Fibroblast of the conjunctiva (primary cell): ENCODE data around the gene NFIB.

Source experiments
- DNase-seq: peaks from one replicate; pipeline ENCODE4 v3.0.0-alpha.2; 2010; ENCODE audit warnings: low read depth

NFIB gene

GRCh38 chr9:14104496-14104895 lies 209.4 kb downstream of the NFIB start:
- no peak for DNase-seq

GRCh38 chr9:14103115-14103514 lies 210.8 kb downstream of the NFIB start:
- DNase-seq = no peak

DNA sequence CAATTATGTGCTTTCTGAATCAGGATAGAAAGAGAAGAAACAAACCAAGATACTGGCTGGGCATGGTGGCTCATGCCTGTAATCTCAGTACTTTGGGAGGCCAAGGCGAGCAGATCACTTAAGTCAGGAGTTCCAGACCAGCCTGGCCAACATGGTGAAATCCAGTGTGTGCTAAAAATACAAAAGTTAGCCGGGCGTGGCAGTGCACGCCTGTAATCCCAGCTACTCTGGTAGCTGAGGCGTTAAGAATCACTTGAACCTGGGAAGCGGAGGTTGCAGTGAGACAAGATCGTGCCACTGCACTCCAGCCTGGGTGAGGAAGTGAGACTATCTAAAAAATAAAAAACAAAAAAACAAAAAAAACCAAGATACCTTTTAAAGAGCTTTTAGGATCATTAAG lies 214.2 kb downstream of the NFIB start:
- DNase-seq = no peak

DNA sequence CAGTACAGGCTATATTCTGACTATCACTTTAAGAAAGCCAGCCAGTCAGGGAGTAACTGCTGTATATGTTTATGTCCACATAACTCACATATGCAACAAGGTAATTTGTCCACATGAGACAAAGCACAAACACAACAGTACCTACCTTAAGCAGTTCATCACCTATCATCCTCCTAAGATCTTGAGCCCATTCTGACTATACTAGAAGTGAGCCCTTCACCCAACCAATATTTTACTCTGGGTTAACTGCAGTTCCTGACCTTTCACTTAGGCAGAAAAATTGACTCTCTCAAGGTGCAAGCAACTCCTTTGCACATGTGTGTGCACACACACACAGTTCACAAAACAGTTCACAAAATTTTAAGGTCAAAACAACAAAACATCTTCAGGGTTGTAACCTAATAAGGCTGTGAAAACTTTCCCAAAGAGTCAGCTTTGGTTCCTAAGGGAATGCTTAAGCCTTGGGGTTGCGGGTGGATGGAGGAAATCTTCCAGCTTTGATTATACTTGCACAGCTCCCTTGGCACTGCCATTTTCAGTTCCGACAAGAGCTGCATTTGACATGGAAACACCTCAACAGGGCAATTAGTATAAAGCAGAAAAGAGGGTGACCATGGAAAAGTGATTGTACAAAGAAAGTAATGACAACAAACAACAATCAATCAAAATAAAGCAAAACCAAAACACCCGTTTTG lies 215.3 kb downstream of the NFIB start:
- DNase-seq = no peak

DNA sequence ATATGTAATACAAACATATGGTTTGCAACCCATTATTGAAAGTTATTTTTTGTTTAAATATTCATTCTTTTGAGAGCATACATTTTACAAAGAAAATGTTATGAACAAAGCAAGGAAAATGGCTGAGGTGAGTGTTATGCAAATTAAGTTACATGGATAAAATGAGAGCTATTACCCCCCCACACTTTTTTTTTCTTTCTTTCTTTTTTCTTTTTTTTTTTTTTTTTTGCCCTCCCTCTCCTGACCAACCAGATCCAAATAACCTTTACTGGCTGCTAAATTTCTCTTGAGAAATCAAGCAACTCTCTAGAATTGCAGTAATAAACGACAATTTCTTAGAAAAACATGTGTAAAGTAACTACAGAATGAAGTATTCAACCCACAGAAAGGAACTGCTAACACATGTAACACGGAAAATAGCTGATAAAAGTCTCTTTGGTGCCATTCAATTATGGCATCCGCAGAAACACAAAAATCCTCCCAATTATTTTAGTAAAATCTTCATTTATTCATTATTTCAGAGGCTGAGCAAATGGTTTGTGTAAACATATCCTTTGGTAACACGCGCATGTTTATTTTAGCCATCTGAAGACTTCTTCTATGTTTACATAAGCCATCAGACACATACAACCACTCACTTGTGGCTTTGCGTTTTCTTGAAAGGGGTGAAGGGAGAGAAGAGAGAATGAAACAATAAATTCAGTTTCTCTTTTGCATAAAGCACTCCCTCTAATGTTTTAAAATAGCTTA lies 216.1 kb downstream of the NFIB start:
- DNase-seq = no peak

DNA sequence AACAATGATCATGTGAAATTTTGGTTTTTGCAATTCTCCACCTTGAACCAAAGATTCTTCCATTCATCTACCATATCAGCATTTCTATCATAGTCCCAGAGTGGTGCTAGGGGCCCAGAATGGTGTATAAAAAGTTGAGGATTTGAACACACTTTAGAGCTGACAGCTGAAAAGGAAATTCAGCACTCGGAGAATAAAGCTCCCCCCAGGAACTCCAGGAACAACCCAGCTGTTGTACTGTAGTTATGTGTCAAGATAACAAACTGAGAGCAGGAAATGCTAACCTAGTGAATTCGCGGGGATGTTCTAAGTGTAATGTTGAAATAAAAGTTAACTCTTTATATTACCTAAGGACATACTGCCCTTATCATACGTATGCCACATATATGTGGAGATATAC lies 216.7 kb downstream of the NFIB start:
- no peak for DNase-seq

DNA sequence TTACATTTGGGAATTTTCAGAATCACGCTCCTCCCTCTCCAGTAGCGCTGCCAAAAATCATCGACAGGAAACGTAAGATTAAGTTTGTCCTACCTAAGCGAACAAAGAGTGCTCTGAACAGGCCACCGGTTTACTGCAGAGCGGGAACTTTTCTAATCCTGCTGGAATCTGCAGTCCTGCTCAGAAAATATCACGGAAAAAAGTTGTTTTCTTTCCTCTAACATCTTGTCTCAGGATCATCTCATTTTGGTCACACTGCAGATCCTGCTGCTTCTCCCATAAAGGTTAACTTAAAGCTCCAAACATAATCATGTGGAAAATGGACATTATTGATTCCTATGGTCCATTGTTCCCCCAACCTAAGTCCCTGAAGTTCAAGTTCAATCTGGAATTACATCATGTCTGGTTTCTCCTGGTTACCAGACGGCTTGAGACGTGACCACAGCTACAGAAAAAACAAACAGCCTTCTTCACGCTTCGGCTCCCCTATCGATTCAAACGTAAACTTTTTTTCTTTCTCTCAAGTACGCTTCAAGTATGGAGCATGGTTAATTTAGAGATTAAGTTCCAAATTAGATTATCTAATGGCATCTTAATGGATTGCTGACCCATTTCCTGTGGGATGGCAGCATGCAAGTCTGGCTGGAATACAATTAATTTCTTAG lies 217.6 kb downstream of the NFIB start:
- peak; percentile 57 for DNase-seq

- DNase-seq = no peak
These were observed 218.7 kb downstream of the NFIB start for GRCh38 chr9:14095277-14095676.

DNA sequence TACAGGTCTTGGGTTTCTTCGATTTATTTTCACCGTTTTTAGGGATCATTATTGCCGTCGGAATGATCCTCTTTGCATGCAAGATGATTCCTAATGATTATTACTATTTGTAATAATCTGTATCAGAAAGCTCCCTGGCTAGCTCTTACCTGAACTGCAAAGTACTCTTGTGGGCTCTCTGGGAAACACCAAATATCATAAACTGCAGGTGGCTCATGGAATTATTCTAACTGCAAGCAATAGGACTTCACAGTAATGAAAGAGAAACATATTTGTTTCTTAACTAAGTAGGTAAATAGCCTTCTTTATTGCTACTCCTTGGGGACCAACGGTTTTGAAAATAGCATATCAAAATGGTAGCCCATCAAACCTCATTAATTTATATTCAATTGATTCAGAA lies 219.4 kb downstream of the NFIB start:
- DNase-seq = no peak

GRCh38 chr9:14092344-14092743 lies 221.6 kb downstream of the NFIB start:
- no peak for DNase-seq

- peak; percentile 50 for DNase-seq
These were observed 224.7 kb downstream of the NFIB start for GRCh38 chr9:14089051-14089803.

- no peak for DNase-seq
These were observed 226.4 kb downstream of the NFIB start for GRCh38 chr9:14087576-14087975.

DNA sequence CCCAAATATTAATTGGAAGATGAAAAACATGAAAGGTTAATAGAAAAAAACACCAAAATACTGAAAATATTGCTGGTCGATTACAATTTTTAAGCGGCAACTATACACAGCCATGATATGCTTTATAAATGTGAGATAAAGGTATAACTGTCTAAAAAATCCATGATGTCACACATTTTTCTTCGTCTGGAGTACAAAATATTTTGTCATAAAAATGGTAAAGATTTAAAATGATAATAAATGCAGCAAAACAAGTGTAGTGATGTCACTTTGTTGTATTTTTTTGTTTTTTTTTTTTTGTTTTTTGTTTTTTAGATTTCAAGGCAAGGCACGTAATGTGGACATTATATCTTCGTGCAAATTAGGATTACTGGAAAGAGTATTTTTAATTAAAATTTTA lies 227.4 kb downstream of the NFIB start:
- DNase-seq = no peak

DNA sequence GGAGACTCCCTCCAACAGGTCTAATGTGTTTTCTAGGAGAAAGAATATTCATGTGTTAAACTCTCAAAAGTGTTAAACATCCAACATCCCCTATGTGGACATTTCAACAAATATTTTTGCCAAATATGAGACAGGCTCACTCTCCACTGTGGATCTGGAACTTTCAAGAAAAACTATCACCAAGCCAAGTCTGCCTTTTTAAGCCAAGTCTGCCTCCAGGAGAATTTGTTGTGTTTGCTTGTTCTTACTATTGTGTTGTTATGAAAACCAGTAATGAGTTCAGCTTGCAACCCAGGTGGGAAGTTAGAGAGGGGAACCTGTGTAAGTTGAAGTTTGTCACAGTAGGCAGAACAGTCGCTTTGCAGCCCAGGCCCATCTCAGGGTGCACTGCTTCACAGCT lies 228.1 kb downstream of the NFIB start:
- DNase-seq = no peak

GRCh38 chr9:14084867-14085266 lies 229.1 kb downstream of the NFIB start:
- DNase-seq = no peak

DNA sequence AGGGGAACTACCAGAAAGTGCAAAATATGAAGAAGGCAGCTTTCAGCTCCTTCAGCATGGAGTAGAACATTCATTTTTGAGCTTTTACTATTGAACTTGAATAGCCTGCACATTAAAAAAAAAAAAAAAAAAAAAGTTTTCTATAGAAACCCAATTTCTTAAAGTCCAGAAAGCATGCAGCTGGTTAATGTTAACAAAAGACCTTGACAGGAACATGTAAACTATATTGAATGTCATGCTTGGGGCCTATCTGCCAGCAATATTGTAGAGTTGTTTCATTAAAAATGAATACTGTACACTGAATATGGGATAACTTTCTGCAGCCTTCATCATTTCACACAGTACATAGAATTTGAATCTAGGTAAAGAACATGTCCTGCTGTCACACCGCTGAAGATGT lies 230.6 kb downstream of the NFIB start:
- no peak for DNase-seq

DNA sequence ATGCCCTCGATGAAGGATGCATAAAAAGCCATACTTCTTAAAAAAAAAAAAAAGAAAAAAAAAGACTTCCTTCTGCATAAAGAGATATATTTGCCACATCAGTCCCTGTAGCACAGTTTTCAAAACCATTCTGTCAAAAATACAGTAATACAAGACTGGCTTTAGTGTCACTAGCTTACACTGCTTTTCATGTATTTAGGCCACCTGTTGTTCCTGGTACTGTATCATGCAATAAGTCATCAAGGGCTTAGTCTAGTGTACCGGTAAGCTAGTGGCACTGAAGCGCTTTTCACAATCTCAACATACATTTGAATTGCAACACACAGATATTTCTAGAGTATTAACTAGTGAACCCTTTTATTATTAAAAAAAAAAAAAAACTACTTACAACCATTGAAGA lies 231.2 kb downstream of the NFIB start:
- no peak for DNase-seq

DNA sequence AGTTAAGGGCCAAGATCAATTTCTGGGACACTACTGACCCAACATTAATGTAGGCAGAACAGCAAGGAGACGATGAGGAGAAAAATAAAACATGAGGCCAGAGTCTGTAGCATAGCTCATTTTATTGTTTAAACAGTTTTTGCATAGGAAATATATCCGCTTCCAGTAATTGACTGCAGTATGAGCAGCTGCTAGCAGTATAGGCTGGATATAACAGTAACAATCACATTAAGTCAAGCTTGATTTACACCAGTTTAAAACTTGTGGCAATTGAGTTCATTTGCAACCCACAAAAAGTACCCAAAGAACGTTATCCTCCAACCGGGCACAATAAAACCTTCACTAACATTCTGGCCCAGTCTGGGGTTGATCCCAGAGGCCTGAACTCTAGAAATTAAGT lies 232.2 kb downstream of the NFIB start:
- no peak for DNase-seq

- DNase-seq = no peak
These were observed 232.9 kb downstream of the NFIB start for GRCh38 chr9:14080959-14081542.

- no peak for DNase-seq
These were observed 234.5 kb downstream of the NFIB start for GRCh38 chr9:14079440-14079839.

- DNase-seq = no peak
These were observed 236.3 kb downstream of the NFIB start for GRCh38 chr9:14077672-14078071.

GRCh38 chr9:14075218-14075617 lies 238.7 kb downstream of the NFIB start:
- no peak for DNase-seq
